ENCODE results near the gene WEE1.
"Not testable (repeated sequence)": the region's sequence is repeated elsewhere in the genome, so short reads cannot be mapped to it uniquely, and the experiment has no call there.

WEE1 gene

GRCh38 chr11:9573052-9573774 lies at the start of gene WEE1:
Gene WEE1, plus strand, starts transcription at chr11:9573670. Its CDS starts 264 bp downstream, at chr11:9573934.
- DNase-seq, result peak; percentile 100

GRCh38 chr11:9524001-9524400 lies 49.5 kb upstream of the WEE1 start:
- no peak for DNase-seq

GRCh38 chr11:9525116-9525515 lies 48.4 kb upstream of the WEE1 start:
- no peak for DNase-seq

GRCh38 chr11:9527481-9528135 lies 45.9 kb upstream of the WEE1 start:
- peak; percentile 50 for DNase-seq

- DNase-seq, result no peak
These were observed 45.4 kb upstream of the WEE1 start for GRCh38 chr11:9528136-9528501.

GRCh38 chr11:9528573-9529333 lies 44.7 kb upstream of the WEE1 start:
- DNase-seq, result no peak

- DNase-seq, result peak; percentile 50
These were observed 44.2 kb upstream of the WEE1 start for GRCh38 chr11:9529334-9529650.

GRCh38 chr11:9530020-9530621 lies 43.3 kb upstream of the WEE1 start:
- DNase-seq, result no peak

GRCh38 chr11:9530901-9531625 lies 42.4 kb upstream of the WEE1 start:
- DNase-seq, result no peak

GRCh38 chr11:9533058-9533457 lies 40.4 kb upstream of the WEE1 start:
- no peak for DNase-seq

GRCh38 chr11:9533736-9534473 lies 39.6 kb upstream of the WEE1 start:
- DNase-seq, result no peak

GRCh38 chr11:9535189-9535781 lies 38.2 kb upstream of the WEE1 start:
- DNase-seq, result peak; percentile 44

GRCh38 chr11:9538548-9538947 lies 34.9 kb upstream of the WEE1 start:
- DNase-seq, result no peak

GRCh38 chr11:9549216-9549615 lies 24.3 kb upstream of the WEE1 start:
- not testable (repeated sequence) for DNase-seq

- no peak for DNase-seq
These were observed 23.3 kb upstream of the WEE1 start for GRCh38 chr11:9550191-9550628.

- no peak for DNase-seq
These were observed 12.0 kb upstream of the WEE1 start for GRCh38 chr11:9561279-9561982.

- DNase-seq, result no peak
These were observed 10.8 kb upstream of the WEE1 start for GRCh38 chr11:9562716-9563115.

GRCh38 chr11:9563196-9563730 lies 10.2 kb upstream of the WEE1 start:
- no peak for DNase-seq

GRCh38 chr11:9565822-9566560 lies 7.5 kb upstream of the WEE1 start:
- DNase-seq, result no peak

- DNase-seq, result no peak
These were observed 6.9 kb upstream of the WEE1 start for GRCh38 chr11:9566561-9567063.

All from femur (tissue), 1 donor.